HG03469 (cell line): Measurements from ENCODE around the gene SPINT3.

Experiments
- ATAC-seq: cut with Tn5 transposase; IDR thresholded peaks from one replicate; pipeline ENCODE4 v1.9.1; 2021; ENCODE audit warnings: mild to moderate bottlenecking, moderate library complexity, moderate number of reproducible peaks; ENCODE audit not compliant: unreplicated experiment

SPINT3 gene, protein sequence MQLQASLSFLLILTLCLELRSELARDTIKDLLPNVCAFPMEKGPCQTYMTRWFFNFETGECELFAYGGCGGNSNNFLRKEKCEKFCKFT

DNA sequence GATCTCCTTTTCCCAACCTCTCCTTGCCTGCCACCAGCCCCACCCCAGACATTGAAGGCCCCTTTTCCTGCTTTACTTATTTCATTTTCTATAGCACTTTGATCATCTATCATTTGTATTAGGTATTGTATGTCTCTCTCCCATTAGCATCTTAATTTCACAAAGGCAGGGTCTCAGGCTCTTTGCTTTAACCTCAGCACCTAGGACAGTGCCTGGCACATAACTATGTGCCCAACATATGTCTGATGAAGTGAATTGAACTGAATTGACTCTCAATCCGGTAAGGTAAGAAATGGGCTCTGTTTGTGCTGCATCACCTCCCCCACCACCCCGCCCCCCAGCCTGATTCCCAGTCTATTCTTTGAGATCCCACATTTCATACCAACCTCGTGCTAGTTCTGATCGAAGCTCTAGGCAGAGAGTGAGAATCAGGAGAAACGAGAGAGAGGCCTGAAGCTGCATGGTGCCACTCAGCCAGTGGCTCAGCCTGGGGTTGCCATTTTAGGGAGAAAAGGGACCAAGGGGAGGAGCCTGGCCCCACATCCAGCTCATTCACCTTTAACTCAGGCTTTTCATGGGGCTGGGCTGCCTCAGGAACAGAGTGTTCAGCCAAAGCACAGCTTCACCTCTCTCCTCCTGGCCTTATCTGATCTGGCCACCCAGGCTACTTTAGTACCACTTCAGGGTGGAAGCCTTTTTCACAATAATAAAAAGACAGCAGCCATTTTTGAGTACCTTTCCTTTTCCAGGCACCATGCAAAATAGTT is at the start of gene SPINT3:
SPINT3 (minus strand) TSS at position 476 of the 767 bp plus-strand sequence; CDS start at position 462, 14 bp downstream.
- ATAC-seq: no peak

DNA sequence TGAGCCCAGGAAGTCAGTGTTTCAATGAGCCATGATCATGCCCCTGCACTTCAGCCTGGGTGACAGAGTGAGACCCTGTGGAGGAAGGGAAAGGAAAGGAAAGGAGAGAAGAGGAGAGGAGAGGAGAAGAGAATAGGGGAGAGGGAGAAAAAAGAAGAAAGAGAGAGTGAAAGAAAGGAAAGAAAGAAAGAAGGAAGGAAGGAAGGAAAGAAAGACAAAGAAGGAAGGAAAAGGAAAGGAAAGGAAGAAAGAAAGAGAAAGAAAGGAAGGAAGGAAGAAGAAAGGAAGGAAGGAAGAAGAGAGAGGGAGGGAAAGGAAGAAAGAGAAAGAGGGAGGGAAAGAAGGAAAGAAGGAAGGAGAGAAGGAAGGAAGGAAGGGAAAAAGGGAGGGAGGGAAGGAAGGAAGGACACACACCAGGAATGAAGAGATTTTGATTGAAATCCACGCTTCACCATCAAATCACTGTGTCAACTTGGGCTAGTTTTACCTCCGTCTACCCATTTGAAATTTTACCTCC is 49.4 kb upstream of the SPINT3 start:
- ATAC-seq: no peak

DNA sequence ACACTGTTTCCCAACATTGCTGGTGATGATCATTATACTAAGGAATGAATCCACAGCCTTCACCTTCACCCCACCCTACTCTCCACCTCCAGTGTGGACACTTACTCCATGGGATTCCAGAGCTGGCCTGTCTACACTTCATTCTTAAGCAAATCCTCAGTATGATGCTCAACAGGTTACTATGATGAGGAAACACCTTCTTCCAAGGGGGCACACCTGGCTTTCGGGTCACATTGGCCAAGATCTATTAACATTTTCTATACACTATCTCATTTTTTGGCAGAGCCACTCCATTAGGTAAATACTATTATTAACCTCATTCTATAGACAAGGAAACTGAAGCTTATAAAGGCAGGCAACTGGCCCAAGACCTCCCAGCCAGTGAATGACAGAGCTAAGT is 39.8 kb upstream of the SPINT3 start:
- ATAC-seq: no peak

DNA sequence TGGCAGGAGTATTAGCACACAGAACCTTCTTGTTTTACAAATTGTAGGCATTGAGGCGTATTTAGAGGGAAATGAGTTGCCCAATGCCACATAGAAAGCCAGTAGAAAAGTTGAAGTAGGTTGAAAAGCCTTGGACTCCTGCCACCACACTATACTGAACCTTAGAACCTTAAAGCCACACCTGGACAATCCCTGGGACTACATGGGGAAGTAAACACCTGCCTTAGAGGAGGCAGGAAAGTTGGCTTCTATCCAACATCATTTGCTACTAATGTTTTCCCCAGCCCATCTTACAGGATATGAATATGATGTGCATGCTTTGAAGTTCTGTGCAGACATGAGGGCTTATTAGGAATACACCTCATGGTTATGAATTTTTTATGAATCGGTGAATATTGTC is 37.0 kb upstream of the SPINT3 start:
- no peak for ATAC-seq

DNA sequence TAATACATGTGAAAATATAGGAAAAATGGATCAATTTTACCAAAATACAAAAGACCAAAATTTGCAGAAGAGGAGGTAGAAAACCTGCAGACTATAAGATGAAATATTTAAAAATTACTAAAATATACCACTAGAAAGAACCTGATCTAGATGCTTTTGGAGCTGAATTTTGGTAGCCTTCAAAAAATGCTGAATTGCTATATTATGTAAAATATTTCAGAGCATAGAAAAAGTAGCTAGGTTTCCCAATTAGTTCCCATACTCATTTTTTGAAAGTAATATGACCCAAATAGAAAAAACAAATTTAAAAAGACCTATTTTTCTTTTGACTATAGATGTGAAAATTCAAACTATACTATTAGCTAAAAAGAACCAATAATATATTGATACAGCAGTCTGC is 35.3 kb upstream of the SPINT3 start:
- ATAC-seq: no peak

DNA sequence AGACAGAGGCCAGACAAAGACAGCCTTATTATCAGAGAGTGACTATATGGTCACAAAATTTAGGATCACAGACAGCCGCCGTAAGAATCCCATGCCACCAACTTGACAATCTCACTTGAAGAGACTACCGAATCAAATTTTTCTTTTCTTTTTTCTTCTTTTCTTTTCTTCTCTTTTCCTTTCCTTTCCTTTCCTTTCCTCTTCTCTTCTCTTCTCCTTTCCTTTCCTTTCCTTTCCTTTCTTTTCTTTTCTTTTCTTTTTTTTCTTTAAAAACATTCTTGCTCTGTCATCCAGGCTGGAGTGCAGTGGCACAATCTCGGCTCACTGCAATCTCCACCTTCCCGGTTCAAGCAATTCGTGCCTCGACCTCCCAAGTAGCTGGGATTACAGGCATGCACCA is 33.0 kb upstream of the SPINT3 start:
- ATAC-seq: no peak

DNA sequence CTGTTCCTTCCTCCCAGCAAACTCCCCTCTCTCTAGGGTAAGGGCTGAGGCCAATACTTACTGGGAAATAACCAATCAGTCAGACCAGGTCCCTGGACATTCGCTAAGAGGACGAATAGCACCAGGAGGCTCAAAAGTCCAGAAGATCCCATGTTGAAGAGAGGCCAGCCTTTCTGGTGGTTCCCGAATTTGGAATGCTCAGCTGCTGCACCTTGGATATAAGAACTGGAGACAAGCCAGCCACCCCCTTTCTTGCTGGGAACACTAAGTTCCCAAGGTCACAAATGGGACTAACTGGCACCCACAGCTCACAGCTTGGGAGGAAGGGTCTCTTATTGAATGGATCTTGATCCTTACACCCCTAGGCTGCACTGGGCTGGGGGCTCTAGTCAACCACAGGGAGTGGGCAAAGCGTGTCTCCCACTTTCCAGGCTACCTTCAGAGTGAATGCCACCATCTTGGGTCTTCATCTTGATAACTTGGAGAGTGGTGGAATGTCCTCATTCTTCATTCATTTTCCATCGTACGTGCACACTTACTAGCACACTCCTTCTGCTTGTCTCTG is 31.9 kb upstream of the SPINT3 start, which contains the start of gene EPPIN:
EPPIN (minus strand) TSS at position 196 of the 565 bp plus-strand sequence; CDS start at position 152, 44 bp downstream.
- ATAC-seq: no peak

DNA sequence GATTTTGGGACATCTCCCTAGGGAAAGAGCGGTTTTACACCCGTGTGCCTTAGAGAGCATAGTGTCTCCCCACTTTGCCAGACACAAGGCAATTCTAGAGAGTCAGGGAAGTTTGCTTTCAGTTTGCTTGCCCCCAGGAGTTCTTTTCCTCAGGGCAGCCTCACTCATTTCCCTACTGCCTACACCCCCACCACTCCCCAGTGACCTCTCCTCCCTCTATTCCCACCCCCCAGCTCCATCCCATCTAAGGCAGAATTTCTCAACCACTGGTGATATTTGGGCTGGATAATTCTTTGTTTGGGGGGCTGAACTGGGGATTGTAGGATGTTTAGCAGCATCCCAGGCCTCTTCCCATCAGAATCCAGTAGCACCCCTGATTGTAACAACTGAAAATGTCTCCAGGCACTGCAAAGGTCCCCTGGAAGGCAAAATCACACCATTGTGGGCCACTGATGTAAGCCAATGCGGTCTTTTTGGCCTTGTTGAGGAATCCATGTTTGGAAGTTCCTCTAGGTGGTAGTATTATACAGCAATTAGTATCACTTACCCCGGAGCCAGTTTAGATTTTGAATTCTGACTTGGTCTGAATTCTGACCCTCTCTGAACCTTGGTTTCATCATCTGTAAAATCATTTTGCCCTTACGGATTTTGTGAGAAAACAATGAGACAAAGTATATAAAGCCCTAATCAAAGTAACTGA is 30.5 kb upstream of the SPINT3 start:
- ATAC-seq: no peak

DNA sequence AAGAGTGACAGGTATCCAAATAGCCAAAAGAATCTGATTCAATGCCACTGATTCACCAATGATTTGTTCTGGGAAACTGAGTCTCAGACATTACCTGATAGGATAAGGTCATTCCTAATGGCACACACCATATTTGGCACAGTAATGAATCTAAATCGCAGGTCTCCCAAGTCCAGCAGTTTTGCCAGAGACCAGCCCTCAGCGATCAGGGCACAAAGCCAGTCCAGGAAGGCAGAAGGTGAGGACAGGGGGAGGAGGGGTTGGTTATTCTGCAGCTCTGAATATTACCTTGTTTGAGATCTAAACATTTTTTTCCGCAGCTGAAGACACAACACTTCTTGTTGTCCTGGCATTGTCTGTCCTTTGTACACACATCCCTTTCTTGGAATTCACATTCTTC is 29.9 kb upstream of the SPINT3 start:
- no peak for ATAC-seq

DNA sequence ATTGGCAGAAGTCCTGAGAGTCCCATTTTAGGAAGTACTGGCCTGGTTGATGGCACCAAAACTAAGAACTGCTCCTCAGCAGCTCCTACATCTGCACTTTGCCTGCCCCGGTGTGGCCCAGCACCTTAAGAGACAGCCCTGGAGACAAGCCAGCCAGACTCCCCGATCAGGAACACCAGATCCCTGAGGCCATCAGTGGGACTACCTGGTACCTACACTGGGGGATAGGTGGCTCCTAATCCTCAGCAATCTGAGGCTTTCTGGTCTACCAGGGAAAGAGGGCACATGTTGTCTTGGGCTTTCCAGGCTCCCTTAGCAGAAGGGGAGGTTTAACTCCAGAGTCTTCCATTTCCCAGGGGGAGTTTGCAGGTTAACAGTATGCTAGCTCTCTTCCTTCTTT is 24.0 kb upstream of the SPINT3 start, which contains the start of gene WFDC6:
WFDC6 (minus strand) TSS at position 101 of the 400 bp plus-strand sequence; CDS start at position 26, 75 bp downstream.
- ATAC-seq: no peak

DNA sequence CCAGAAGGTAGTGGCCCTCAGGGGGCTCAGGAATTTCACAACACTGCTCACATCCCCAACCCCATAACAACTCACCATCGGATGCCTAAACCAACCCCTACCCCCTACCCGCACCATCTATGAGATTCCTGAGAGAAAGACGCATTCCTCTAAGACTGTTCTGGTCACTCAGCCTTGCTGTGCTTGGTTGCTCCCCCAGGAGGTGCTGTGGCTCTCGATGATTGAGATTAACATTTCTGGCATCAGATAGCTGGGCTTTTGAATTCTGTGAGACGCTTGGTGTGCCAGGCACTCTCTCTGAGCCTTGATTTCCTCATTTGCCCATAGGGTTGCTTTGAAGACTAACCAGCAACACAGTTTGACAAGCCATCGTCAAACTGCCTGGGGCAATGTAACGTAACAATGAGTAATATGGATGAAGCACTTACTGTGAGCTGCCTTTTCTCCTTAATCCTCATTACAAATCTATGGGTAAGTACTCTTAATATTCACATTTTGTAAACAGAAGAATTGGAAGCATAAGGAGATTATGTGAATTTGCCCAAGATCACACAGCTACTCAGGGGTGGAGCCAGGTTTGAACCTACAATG is 22.9 kb upstream of the SPINT3 start:
- no peak for ATAC-seq

DNA sequence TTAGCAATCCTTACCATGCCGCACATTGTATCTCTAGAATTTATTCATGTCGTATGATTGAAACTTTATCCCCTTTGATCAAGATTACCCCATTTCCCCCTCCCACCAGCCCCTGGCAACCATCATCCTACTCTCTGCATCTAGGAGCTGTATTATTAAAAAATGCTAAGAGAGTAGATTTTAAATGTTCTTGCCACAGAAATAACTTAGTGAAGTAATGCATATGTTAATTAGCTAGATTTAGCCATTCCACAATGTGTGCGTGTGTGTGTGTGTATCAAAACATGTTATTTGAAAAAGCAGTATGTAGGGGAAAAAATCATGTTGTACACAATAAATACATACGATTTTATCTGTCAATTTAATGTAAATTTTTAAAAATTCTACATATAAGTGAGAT is 11.9 kb upstream of the SPINT3 start:
- ATAC-seq: no peak

DNA sequence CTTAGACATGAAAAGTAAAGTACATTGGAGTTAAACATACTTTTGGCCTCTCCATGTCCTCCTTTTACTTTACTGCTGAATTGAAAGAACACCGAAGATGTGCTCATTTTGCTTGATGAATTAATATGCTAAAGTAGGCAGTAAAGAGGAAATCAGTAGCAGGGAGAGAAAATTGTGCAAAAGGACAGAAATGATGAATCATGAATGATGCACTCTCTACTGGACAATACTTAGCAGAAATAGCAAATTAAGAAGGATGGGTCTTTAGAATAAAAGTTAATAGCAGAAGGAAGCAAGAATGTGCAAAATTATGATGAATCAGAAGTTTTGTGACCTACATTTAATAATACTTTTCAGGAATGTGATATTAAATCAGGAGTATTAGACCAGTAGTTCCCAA is 8.4 kb upstream of the SPINT3 start:
- ATAC-seq: no peak

DNA sequence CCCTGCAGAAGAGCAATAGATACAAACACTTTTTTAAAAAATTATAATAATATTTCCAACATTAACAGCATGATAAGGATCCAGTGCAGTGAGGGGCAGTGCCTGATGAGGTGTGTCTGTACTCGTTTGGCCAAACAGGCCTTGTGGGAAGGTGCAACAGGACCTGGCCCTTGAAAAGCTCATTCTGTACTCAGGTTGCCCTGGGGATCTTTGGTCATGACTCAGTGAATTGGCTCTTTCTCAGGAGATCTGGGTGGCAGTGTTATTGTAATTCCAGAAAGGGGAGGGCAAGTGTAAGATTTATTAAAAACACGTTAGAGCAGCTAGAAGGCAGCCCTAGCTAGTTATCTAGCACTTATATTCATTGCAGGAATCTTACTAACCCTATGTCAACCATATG is 2.9 kb upstream of the SPINT3 start:
- ATAC-seq: no peak

DNA sequence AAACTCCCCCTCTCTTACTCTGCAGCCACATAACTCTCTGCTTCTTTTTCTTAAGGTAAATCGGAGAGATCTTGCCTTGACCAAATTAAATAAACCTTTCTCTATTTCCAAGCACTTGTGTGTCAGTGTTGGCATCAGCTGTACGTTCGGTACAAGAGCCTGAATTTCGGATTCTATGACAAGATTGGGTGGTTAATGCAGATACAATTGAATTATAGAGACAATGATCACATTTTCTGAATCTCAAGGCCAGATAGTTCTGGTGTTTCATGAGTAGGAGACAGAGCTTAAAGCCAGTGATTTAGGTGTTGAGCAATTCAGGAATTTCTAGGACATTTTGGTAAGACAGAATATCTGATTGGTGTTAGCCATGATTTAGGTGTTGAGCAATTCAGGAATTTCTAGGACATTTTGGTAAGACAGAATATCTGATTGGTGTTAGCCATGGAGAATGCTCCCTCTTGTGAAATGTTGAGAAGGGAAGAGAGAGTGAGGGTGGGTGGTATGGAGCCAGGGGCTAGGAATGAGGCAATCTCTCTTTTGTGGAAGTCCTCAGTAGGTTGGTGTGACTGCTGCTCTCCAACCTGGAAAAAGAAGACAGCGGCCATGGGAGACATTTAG is 5.1 kb downstream of the SPINT3 start:
- ATAC-seq: no peak

DNA sequence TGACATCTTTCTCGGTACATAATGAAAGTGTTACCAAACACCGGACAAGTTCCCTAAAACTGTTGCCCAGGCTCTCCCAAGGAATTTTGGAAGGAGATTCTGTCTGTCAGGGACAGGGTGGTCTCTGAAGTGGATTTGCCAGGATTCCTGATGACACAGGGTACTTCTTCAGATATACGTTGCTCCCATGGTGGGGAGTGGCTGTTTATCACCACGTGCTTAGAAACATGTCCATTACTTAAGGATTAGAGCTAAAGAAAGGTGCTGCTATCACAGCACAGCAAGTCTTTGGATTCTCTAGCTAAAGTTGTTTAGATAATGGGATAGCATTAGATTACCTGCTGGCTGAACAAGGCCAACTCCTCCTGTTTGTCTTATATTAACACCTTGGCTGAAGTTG is 6.3 kb downstream of the SPINT3 start:
- ATAC-seq: no peak

DNA sequence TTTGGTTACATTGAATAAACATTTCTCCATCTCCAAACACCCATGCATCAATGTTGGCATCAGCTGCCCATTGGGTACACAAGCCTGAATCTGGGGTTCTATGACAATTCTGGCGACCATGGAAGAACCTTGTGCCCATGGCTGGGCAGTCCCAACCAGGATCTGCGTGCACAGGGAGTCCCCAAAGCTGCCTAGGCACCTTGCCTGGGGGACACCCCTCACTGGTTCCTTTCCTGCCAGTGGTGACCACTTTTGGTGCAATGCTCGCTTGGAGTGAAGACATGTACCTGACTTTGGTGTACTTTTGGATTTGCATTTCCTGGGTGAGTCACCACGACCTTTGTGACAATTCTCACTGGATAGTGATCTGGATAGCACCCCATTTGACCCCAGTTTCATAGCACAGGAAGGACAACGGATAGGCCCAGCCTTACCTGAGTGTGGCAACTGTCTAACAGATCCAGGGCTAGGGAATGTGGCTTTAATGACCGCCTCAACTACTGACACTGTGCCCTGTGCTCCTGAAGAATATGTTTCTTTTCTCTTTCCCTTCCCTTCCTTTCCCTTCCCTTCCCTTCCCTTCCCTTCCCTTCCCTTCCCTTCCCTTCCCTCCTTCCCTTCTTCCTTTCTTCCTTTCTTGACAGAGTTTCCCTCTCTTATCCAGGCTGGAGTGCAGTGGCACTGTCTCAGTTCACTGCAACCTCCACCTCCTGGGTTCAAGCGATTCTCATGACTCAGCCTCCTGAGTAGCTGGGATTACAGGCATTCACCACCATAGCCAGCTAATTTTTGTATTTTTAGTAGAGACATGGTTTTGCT is 7.1 kb downstream of the SPINT3 start:
- ATAC-seq: no peak

DNA sequence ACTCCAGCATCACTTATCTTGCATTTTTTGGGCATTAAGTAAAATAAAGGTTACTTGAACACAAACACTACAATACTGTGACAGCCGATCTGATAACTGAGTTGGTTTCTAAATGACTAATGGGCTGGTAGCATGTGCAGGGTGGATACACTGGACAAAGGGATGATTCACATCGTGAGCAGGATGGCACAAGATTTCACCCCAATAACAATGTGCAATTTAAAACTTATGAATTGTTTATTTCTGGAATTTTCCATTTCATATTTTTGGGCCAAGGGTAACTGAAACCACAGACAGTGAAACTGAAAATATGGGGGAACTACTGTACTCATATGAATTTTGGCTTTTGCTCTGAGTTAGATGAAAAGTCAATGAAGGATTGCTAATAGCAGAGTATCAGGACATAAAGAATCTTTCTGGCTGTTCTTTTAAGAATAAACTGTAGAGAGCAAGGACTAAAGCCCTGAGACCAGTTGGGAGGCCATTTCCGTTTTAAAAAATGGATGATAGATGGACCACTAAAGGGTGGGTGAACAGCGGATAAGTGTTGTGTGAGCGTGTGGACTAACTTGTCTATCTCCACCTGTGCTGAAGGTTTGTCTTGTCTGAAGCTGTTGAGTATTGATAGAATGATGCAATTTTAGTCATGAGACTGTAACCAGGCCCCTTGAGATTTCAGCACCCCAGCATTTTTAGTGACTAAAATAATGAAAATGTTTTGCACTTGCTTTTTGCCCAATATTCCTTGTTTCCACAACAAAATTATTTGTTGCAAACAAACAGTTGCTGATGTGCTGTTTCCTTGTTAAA is 8.2 kb downstream of the SPINT3 start:
- ATAC-seq: no peak

DNA sequence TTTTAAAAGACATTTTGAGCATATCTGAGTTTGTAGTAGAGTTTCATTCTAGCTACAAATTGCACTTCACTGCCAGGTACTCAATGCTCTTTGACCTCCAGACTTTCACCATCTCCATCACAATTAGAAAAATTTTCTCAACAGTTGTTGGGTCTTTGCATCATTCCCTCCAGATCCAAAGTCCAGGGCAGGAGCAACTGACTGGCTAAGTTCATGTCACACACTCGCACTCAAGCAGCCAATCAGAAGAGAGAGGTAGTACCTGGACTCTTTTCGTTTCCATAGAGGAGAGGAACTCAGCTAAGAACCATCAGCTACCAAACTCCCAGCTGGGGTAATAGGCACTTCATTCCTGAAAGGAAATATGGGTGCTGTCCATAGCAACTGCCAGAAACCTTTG is 9.0 kb downstream of the SPINT3 start:
- no peak for ATAC-seq
